GM19324 (cell line): ENCODE data around the gene NMNAT3.

Experiments
- ATAC-seq: cut with Tn5 transposase; IDR thresholded peaks from one replicate; pipeline ENCODE4 v1.9.1; 2021; ENCODE audit warnings: mild to moderate bottlenecking, moderate library complexity; ENCODE audit not compliant: unreplicated experiment, low FRiP score

NMNAT3 gene

GRCh38 chr3:139552632-139553365 is 125.0 kb downstream of the NMNAT3 start:
- ATAC-seq, result no peak

- no peak for ATAC-seq
These were observed 129.0 kb downstream of the NMNAT3 start for GRCh38 chr3:139548801-139549200.

- ATAC-seq, result no peak
These were observed 130.1 kb downstream of the NMNAT3 start for GRCh38 chr3:139547666-139548065.

GRCh38 chr3:139546772-139547171 is 131.0 kb downstream of the NMNAT3 start:
- ATAC-seq, result no peak

GRCh38 chr3:139541532-139542288 is 136.1 kb downstream of the NMNAT3 start:
- no peak for ATAC-seq

- ATAC-seq, result no peak
These were observed 136.9 kb downstream of the NMNAT3 start for GRCh38 chr3:139540651-139541531.

- ATAC-seq, result no peak
These were observed 139.0 kb downstream of the NMNAT3 start for GRCh38 chr3:139538733-139539132.

- no peak for ATAC-seq
These were observed 139.8 kb downstream of the NMNAT3 start for GRCh38 chr3:139537795-139538621.

GRCh38 chr3:139537361-139537760 is 140.4 kb downstream of the NMNAT3 start:
- no peak for ATAC-seq

- no peak for ATAC-seq
These were observed 142.5 kb downstream of the NMNAT3 start for GRCh38 chr3:139534992-139535879.

GRCh38 chr3:139534455-139534812 is 143.3 kb downstream of the NMNAT3 start:
- no peak for ATAC-seq

- ATAC-seq, result no peak
These were observed 143.9 kb downstream of the NMNAT3 start for GRCh38 chr3:139533781-139534454.

- ATAC-seq, result no peak
These were observed 144.8 kb downstream of the NMNAT3 start for GRCh38 chr3:139532976-139533375.

GRCh38 chr3:139530717-139531116 is 147.1 kb downstream of the NMNAT3 start:
- no peak for ATAC-seq

GRCh38 chr3:139529662-139530061 is 148.1 kb downstream of the NMNAT3 start:
- no peak for ATAC-seq

- ATAC-seq, result no peak
These were observed 148.8 kb downstream of the NMNAT3 start for GRCh38 chr3:139528924-139529323.

- no peak for ATAC-seq
These were observed 149.5 kb downstream of the NMNAT3 start for GRCh38 chr3:139528281-139528680.

GRCh38 chr3:139527265-139527664 is 150.5 kb downstream of the NMNAT3 start:
- ATAC-seq, result no peak

- ATAC-seq, result no peak
These were observed 151.6 kb downstream of the NMNAT3 start for GRCh38 chr3:139526146-139526545.
